Endodermal cell (in vitro differentiated cells): ENCODE measurements around the gene GLG1. TPM values are rescaled to one million over a fixed set of nuclear protein-coding genes. Genes with fewer than 3 reads are reported as not detected.

Experiments
- DNase-seq: peaks from one replicate; pipeline ENCODE4 v3.0.0-alpha.2; 2017
- H3K27ac ChIP-seq: 2 replicates; pipeline ENCODE4 v1.5.1; 2013; ENCODE audit warnings: mild to moderate bottlenecking, low read depth, low read length, moderate library complexity
- H3K27me3 ChIP-seq: 2 replicates; pipeline ENCODE4 v1.6.1; 2013; ENCODE audit warnings: mild to moderate bottlenecking, low read length, moderate library complexity; ENCODE audit not compliant: insufficient read depth, control insufficient read depth, poor library complexity, severe bottlenecking
- H3K36me3 ChIP-seq: 2 replicates; pipeline ENCODE4 v1.7.0; 2013; ENCODE audit warnings: mild to moderate bottlenecking, low read length, moderate library complexity; ENCODE audit not compliant: control insufficient read depth, insufficient read depth
- H3K4me1 ChIP-seq: one replicate; pipeline ENCODE4 v1.7.0; 2013; ENCODE audit warnings: low read length; ENCODE audit not compliant: control insufficient read depth, insufficient read depth
- H3K4me3 ChIP-seq: 2 replicates; pipeline ENCODE4 v1.5.1; 2013; ENCODE audit warnings: mild to moderate bottlenecking, low read length, moderate library complexity
- H3K9ac ChIP-seq: 2 replicates; pipeline ENCODE4 v1.6.1; 2013; ENCODE audit warnings: mild to moderate bottlenecking, low read length, moderate library complexity; ENCODE audit not compliant: poor library complexity, severe bottlenecking; ENCODE audit errors: extremely low read depth
- H3K9me3 ChIP-seq: 2 replicates; pipeline ENCODE4 v1.6.1; 2013; ENCODE audit warnings: mild to moderate bottlenecking, low read length, moderate library complexity; ENCODE audit not compliant: control insufficient read depth
- H3K27ac Mint-ChIP-seq: 2 replicates; pipeline ENCODE4 v1.8.0; 2020; ENCODE audit warnings: mixed read lengths
- H3K27me3 Mint-ChIP-seq: 2 replicates; pipeline ENCODE4 v1.8.0; 2021; ENCODE audit warnings: mild to moderate bottlenecking, mixed read lengths; ENCODE audit not compliant: insufficient read depth
- H3K36me3 Mint-ChIP-seq: 2 replicates; pipeline ENCODE4 v1.8.0; 2020; ENCODE audit warnings: low read depth, mixed read lengths
- H3K4me1 Mint-ChIP-seq: 2 replicates; pipeline ENCODE4 v1.8.0; 2020; ENCODE audit warnings: mixed read lengths
- H3K4me3 Mint-ChIP-seq: 2 replicates; pipeline ENCODE4 v1.8.0; 2020; ENCODE audit warnings: mild to moderate bottlenecking, moderate library complexity, mixed read lengths
- H3K9me3 Mint-ChIP-seq: 2 replicates; pipeline ENCODE4 v1.8.0; 2020; ENCODE audit warnings: mild to moderate bottlenecking, mixed read lengths
- WGBS, 2 experiments: methylation state at CpG; one replicate each; pipeline versions ENCODE4 v1.1.5 to v1.1.7; 2013; ENCODE audit warnings: missing lambda C conversion rate in 2 of 2, mixed read lengths in 1 of 2; ENCODE audit not compliant: insufficient coverage in 1 of 2, insufficient read length in 1 of 2; 5-methylcytosine and 5-hydroxymethylcytosine counted together
- total RNA-seq, 2 donors: library from RNA; stranded (reverse); fragmentation: NEBNext Ultra II Directional in 1 of 2; extraction: Animal tissue kit (Norgen Biotek cat#: 25700) in 1 of 2; gene quantifications; 2 replicates in 1 of 2; 3 replicates in 1 of 2; pipeline ENCODE4 v1.2.1, GENCODE V29; 2021
- TF ChIP-seq, protein P1 (sequence below): fragments of 200-600 bp; sonication (generic); conservative IDR thresholded peaks from 2 replicates; pipeline ENCODE4 v1.5.0; 2021; ENCODE audit warnings: antibody characterized with exemption, mild to moderate bottlenecking

The GLG1 gene
- total RNA-seq, 2 donors from 2014 or later = 120 to 136 TPM

DNA sequence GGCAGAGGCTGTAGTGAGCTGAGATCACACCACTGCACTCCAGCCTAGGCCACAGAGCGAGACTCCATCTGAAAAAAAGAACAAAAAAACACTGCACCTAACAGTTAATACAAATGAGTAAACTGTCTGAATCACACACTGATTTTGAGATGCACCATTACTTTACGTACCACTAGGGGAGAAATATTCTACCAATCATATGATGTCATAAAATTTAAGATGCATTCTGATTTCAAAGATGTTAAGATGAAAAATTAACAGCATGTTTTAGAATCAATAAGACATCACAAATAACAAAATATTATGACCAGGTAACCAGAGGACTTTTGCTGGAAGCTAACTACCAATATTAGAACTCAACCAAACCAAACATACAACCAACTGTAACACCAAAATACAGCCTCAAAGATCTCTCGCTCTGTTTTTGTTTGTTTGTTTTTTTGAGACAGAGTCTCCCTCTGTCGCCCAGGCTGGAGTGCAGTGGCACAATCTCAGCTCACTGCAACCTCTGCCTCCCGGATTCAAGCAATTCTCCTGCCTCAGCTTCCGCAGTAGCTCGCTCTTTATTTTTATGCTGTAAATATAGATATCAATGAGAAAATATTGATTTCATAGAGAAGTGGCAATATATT lies 31.6 kb downstream of the GLG1 start:
- Histone ChIP-seq H3K27me3 (no peaks in the 10 kb centered on the region), H3K4me3 (no peak overlapping the region), H3K36me3 (no peaks in the 10 kb centered on the region), H3K27ac (no peak overlapping the region), H3K9me3 (no peaks in the 10 kb centered on the region), H3K9ac (no peak overlapping the region), H3K4me1 (no peaks in the 10 kb centered on the region)
- Mint-ChIP-seq H3K27ac (peak overlapping the region; percentile 30), H3K27me3 (no peaks in the 10 kb centered on the region), H3K9me3 (no peaks in the 10 kb centered on the region), H3K4me3 (no peak overlapping the region), H3K36me3 (no peaks in the 10 kb centered on the region), H3K4me1 (peaks cover 16% of the 10 kb centered on the region)
- DNase-seq = no peak
- TF ChIP-seq, protein P1, sequence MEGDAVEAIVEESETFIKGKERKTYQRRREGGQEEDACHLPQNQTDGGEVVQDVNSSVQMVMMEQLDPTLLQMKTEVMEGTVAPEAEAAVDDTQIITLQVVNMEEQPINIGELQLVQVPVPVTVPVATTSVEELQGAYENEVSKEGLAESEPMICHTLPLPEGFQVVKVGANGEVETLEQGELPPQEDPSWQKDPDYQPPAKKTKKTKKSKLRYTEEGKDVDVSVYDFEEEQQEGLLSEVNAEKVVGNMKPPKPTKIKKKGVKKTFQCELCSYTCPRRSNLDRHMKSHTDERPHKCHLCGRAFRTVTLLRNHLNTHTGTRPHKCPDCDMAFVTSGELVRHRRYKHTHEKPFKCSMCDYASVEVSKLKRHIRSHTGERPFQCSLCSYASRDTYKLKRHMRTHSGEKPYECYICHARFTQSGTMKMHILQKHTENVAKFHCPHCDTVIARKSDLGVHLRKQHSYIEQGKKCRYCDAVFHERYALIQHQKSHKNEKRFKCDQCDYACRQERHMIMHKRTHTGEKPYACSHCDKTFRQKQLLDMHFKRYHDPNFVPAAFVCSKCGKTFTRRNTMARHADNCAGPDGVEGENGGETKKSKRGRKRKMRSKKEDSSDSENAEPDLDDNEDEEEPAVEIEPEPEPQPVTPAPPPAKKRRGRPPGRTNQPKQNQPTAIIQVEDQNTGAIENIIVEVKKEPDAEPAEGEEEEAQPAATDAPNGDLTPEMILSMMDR = peak; percentile 38
- WGBS, 2 experiments = 91 to 100% methylated on average over 1 to 6 of the region's 7 CpGs

DNA sequence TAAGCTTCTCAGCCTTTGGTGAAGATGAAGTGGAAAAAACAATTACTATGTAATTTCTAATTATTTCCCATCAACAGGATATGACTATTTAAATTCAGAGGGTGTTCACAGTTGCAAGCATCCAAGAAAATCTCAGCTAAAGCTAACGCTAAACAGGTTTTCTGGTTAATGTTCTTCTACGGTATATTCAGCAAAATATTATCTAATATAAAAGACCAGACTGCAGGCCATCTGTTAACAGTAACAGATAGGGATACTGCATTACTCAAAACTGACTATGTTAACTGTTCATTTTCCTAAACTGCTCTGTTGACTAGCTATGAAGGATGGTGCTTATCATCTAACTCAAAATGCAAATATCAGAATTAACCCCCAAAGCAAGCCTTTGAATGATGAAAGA lies 32.8 kb downstream of the GLG1 start:
- H3K9ac ChIP-seq = no peak overlapping the region
- WGBS, 2 experiments = 96% methylated on average over 2 of the region's 2 CpGs; no CpG with 5 or more reads in 1 of the 2 experiments
- H3K27ac Mint-ChIP-seq = no peak overlapping the region
- no peak for DNase-seq
- no peaks in the 10 kb centered on the region for H3K27me3 ChIP-seq
- H3K4me3 ChIP-seq = no peak overlapping the region
- TF ChIP-seq, protein P1 = no peak
- no peaks in the 10 kb centered on the region for H3K9me3 Mint-ChIP-seq
- no peaks in the 10 kb centered on the region for H3K9me3 ChIP-seq
- no peak overlapping the region for H3K4me3 Mint-ChIP-seq
- no peaks in the 10 kb centered on the region for H3K36me3 Mint-ChIP-seq
- H3K4me1 Mint-ChIP-seq = peaks cover 16% of the 10 kb centered on the region
- H3K4me1 ChIP-seq = no peaks in the 10 kb centered on the region
- no peaks in the 10 kb centered on the region for H3K36me3 ChIP-seq
- H3K27me3 Mint-ChIP-seq = no peaks in the 10 kb centered on the region
- no peak overlapping the region for H3K27ac ChIP-seq

DNA sequence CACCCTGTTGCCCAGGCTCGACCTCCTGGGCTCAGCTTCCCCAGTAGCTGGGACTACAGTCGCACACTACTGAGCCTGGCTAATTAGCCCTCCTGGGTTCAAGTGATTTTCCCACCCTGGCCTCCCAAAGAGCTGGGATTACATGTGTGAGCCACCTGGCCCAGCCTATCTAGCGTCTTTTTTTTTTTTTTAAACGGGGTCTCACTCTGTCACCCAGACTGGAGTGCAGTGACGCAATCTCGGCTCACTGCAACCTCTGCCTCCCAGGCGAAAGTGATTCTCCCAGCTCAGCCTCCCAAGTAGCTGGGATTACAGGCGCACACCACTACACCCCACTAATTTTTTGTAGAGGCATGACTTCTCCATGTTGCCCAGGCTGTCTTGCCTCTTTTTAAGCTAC lies 33.3 kb downstream of the GLG1 start:
- H3K4me1 ChIP-seq = no peaks in the 10 kb centered on the region
- TF ChIP-seq, protein P1 = no peak
- H3K27ac ChIP-seq = no peak overlapping the region
- H3K36me3 ChIP-seq = no peaks in the 10 kb centered on the region
- Mint-ChIP-seq H3K4me1 (peaks cover 16% of the 10 kb centered on the region), H3K9me3 (no peaks in the 10 kb centered on the region), H3K4me3 (no peak overlapping the region), H3K27me3 (no peaks in the 10 kb centered on the region), H3K27ac (no peak overlapping the region), H3K36me3 (no peaks in the 10 kb centered on the region)
- H3K9me3 ChIP-seq = no peaks in the 10 kb centered on the region
- WGBS, 2 experiments = 93 to 95% methylated on average over 8 of the region's 8 CpGs
- no peak for DNase-seq
- H3K9ac ChIP-seq = no peak overlapping the region
- H3K27me3 ChIP-seq = no peaks in the 10 kb centered on the region
- no peak overlapping the region for H3K4me3 ChIP-seq
